ENCODE data around the gene MEF2D.

The MEF2D gene

GRCh38 chr1:156486421-156487344 is 13.9 kb downstream of the MEF2D start:
- DNase-seq = no peak

- no peak for DNase-seq
These were observed 14.6 kb downstream of the MEF2D start for GRCh38 chr1:156485984-156486383.

- no peak for DNase-seq
These were observed 16.0 kb downstream of the MEF2D start for GRCh38 chr1:156484480-156485058.

GRCh38 chr1:156483397-156483796 is 17.2 kb downstream of the MEF2D start:
- no peak for DNase-seq

- DNase-seq = no peak
These were observed 18.3 kb downstream of the MEF2D start for GRCh38 chr1:156482276-156482675.

GRCh38 chr1:156481527-156481926 is 19.0 kb downstream of the MEF2D start:
- no peak for DNase-seq

- no peak for DNase-seq
These were observed 20.0 kb downstream of the MEF2D start for GRCh38 chr1:156480411-156481192.

GRCh38 chr1:156480016-156480370 is 20.6 kb downstream of the MEF2D start:
- DNase-seq = no peak

- DNase-seq = no peak
These were observed 21.2 kb downstream of the MEF2D start for GRCh38 chr1:156479093-156480015.

GRCh38 chr1:156478250-156478627 is 22.3 kb downstream of the MEF2D start:
- no peak for DNase-seq

GRCh38 chr1:156477526-156478249 is 22.9 kb downstream of the MEF2D start:
- DNase-seq = no peak

GRCh38 chr1:156476501-156477298 is 23.9 kb downstream of the MEF2D start:
- DNase-seq = no peak

GRCh38 chr1:156475568-156476500 is 24.7 kb downstream of the MEF2D start:
- peak; percentile 44 for DNase-seq

- DNase-seq = no peak
These were observed 25.6 kb downstream of the MEF2D start for GRCh38 chr1:156474966-156475365.

GRCh38 chr1:156471496-156472490 is 28.8 kb downstream of the MEF2D start:
- DNase-seq = peak; percentile 98

- DNase-seq = no peak
These were observed 30.1 kb downstream of the MEF2D start for GRCh38 chr1:156470473-156470872.

GRCh38 chr1:156468693-156469345 is 31.8 kb downstream of the MEF2D start:
- no peak for DNase-seq

GRCh38 chr1:156467906-156468305 is 32.7 kb downstream of the MEF2D start:
- DNase-seq = no peak

Data from NCI-H510A treated with DMSO at 0.1 percent for 48 hours (cell line).